Sigmoid colon (tissue), 7 donors: Measurements from ENCODE around the gene LYPD3. TPM values are rescaled to one million over a fixed set of nuclear protein-coding genes. Genes with fewer than 3 reads are reported as not detected.

Experiments
- DNase-seq: peaks from one replicate; pipeline ENCODE4 v3.0.0-alpha.2; 2019
- H3K27ac ChIP-seq, 4 donors: fragments of 200-600 bp; sonication (generic); one replicate each; pipeline ENCODE4 v1.5.1; 2016 to 2019; ENCODE audit warnings: mild to moderate bottlenecking in 1 of 4
- H3K27me3 ChIP-seq, 3 donors: fragments of 200-600 bp; sonication (generic); one replicate each; pipeline ENCODE4 v1.5.1; 2019; ENCODE audit warnings: mild to moderate bottlenecking in 1 of 3
- H3K36me3 ChIP-seq, 4 donors: fragments of 200-600 bp; sonication (generic); one replicate each; pipeline ENCODE4 v1.5.1; 2016 to 2019
- H3K4me1 ChIP-seq, 4 donors: fragments of 200-600 bp; sonication (generic); one replicate each; pipeline ENCODE4 v1.5.1; 2017 to 2019
- H3K4me3 ChIP-seq, 4 donors: fragments of 200-600 bp; sonication (generic); one replicate each; pipeline ENCODE4 v1.5.1; 2017 to 2019; ENCODE audit warnings: mild to moderate bottlenecking in 2 of 4, moderate library complexity in 1 of 4
- H3K9me3 ChIP-seq, 4 donors: fragments of 200-600 bp in 3 of 4; sonication (generic) in 3 of 4; one replicate each; pipeline versions ENCODE4 v1.5.1 to v1.6.1; 2013 to 2019
- EP300 ChIP-seq, 4 donors: sonication (generic); formaldehyde crosslinking; IDR thresholded peaks; one replicate each; pipeline ENCODE4 v1.6.1; 2017; ENCODE audit warnings: antibody characterized with exemption in 4 of 4
- POLR2A ChIP-seq, 2 donors: fragments of 450-650 bp; IDR thresholded peaks; one replicate each; pipeline ENCODE4 v1.6.1; 2016; ENCODE audit warnings: antibody characterized with exemption in 2 of 2, mild to moderate bottlenecking in 2 of 2, moderate library complexity in 2 of 2
- POLR2AphosphoS5 ChIP-seq, 4 donors: sonication (generic); formaldehyde crosslinking; IDR thresholded peaks; one replicate each; pipeline ENCODE4 v1.6.1; 2017; ENCODE audit warnings: antibody characterized with exemption in 4 of 4
- WGBS, 2 donors: extraction: QIAGEN DNeasy Blood & Tissue Kit; methylation state at CpG; one replicate each; pipeline ENCODE4 v1.1.7; 2013; 5-methylcytosine and 5-hydroxymethylcytosine counted together
- intact Hi-C: fragments of 100-400 bp; cut with DNase I; formaldehyde crosslinking; loops from one replicate; pipeline ENCODE4 v1.15.1; 2023
- polyA plus RNA-seq, 3 donors: library from polyadenylated mRNA; stranded (reverse); fragments of 200-250 nt; gene quantifications; one replicate each; pipeline ENCODE4 v1.2.3, GENCODE V29; 2013
- total RNA-seq, 4 donors: library from RNA; depleted of rRNA; stranded (reverse); fragments of >200 nt; gene quantifications; one replicate each; pipeline ENCODE4 v1.1.0, GENCODE V29; 2016
- TF ChIP-seq, protein P1 (sequence below), 4 experiments: fragments of 450-650 bp in 3 of 4; fragments of 200-600 bp in 1 of 4; IDR thresholded peaks; one replicate each; pipeline ENCODE4 v1.5.1; 2016 to 2019; ENCODE audit warnings: antibody characterized with exemption in 4 of 4, mild to moderate bottlenecking in 3 of 4, moderate library complexity in 2 of 4
- donor health status: healthy with polysubstance abuse.
- donor health status: Bipolar disorder and iron deficiency.
- donor health status: healthy.

LYPD3 gene
- total and polyA plus RNA-seq, 7 donors: 0.46 to 1.8 (median 1.4) TPM; not detected in 1

DNA sequence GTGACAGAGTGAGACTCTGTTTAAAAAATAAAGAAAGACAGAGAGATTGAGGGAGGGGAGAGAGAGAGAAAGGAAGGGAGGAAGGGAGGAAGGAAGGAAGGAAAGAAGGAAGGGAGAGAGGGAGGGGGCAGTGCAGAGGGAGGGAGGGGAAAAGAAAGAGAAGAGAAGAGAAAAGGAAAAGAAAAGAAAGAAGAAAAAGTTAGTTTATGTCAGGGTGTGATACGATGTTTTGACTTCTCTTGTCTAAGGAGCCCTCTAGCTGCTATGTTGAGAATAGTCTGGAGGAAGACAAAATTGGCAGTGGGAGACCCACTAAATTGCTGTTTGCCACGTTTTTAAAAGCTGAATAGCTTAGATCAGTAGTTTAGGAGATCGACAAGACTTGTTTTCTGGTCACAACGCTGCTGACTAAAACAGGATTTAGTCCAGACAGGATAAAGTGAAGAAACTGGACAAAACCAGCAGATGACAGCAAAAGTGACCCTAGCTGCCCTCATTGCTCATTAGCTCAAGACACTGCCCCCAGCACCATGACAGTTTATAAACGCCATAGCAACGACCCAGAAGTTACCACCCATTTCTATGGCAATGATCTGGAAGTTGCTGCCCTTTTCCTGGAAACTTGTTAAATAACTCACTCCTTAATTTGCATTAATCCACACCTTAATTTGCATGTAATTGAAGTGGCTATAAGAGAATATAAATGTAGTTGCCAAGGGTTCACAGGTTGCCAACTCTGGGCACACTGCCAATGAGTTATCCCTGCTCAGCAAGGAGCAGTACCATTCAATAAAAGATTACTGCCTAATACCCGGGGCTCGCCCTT lies 39.6 kb downstream of the LYPD3 start:
- Histone ChIP-seq H3K27me3 (no peaks in the 10 kb centered on the region), H3K4me1 (no peaks in the 10 kb centered on the region), H3K9me3 (no peaks in the 10 kb centered on the region), H3K4me3 (no peak overlapping the region), H3K27ac (no peak overlapping the region), H3K36me3 (no peaks in the 10 kb centered on the region)
- WGBS, 2 donors: 9 to 27% methylated on average over 8 of the region's 8 CpGs
- intact Hi-C loops: no loop called here
- TF ChIP-seq POLR2AphosphoS5 (IDR thresholded peaks at IDR 0.05) (no peak), EP300 (IDR thresholded peaks at IDR 0.05) (no peak), POLR2A (IDR thresholded peaks at IDR 0.05) (no peak)
- TF ChIP-seq, protein P1, sequence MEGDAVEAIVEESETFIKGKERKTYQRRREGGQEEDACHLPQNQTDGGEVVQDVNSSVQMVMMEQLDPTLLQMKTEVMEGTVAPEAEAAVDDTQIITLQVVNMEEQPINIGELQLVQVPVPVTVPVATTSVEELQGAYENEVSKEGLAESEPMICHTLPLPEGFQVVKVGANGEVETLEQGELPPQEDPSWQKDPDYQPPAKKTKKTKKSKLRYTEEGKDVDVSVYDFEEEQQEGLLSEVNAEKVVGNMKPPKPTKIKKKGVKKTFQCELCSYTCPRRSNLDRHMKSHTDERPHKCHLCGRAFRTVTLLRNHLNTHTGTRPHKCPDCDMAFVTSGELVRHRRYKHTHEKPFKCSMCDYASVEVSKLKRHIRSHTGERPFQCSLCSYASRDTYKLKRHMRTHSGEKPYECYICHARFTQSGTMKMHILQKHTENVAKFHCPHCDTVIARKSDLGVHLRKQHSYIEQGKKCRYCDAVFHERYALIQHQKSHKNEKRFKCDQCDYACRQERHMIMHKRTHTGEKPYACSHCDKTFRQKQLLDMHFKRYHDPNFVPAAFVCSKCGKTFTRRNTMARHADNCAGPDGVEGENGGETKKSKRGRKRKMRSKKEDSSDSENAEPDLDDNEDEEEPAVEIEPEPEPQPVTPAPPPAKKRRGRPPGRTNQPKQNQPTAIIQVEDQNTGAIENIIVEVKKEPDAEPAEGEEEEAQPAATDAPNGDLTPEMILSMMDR (IDR thresholded peaks at IDR 0.05): no peak
- peak; percentile 26 for DNase-seq

DNA sequence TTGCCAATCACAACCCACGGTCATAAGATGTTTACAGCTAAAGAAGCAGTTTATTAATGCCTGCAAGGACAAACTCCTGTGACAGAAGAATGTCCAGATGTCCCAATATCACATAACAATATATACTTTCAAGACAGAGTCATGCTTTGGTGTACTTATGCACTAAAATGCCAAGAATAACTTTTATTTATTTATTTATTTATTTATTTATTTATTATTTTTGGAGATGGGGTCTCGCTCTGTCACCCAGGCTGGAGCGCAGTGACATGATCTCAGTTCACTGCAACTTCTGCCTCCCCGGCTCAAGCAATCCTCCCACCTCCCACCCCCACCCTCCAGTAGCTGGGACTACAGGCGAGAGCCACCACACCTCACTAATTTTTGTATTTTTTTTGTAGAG lies 41.6 kb downstream of the LYPD3 start:
- WGBS, 2 donors: 85% methylated on average over 5 of the region's 5 CpGs
- intact Hi-C loops: no loop called here
- H3K4me3 ChIP-seq: no peak overlapping the region
- no peak overlapping the region for H3K27ac ChIP-seq
- TF ChIP-seq EP300 (IDR thresholded peaks at IDR 0.05): no peak
- TF ChIP-seq, protein P1 (IDR thresholded peaks at IDR 0.05): no peak
- TF ChIP-seq POLR2A (IDR thresholded peaks at IDR 0.05): no peak
- TF ChIP-seq POLR2AphosphoS5 (IDR thresholded peaks at IDR 0.05): no peak
- no peaks in the 10 kb centered on the region for H3K27me3 ChIP-seq
- H3K36me3 ChIP-seq: no peaks in the 10 kb centered on the region
- no peaks in the 10 kb centered on the region for H3K4me1 ChIP-seq
- DNase-seq: no peak
- H3K9me3 ChIP-seq: no peaks in the 10 kb centered on the region

DNA sequence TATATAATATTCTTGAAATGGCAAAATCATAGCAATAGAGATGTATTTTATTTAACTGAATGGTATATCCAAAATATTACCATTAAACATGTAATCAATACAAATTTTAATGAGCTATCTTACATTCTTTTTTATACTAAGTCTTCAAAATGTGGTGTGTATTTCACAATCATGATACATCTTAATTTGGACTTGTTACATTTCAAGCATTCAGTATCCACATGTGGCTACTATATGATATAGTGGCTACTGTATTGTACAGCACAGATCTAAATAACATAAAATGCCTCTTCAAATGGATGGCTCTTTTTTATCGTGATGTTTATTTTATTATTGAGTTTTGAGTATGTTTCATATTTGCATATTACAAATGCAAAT lies 42.7 kb downstream of the LYPD3 start:
- H3K27me3 ChIP-seq: no peaks in the 10 kb centered on the region
- no peak overlapping the region for H3K27ac ChIP-seq
- TF ChIP-seq EP300 (IDR thresholded peaks at IDR 0.05): no peak
- no peak for TF ChIP-seq POLR2AphosphoS5 (IDR thresholded peaks at IDR 0.05)
- no peak for TF ChIP-seq POLR2A (IDR thresholded peaks at IDR 0.05)
- TF ChIP-seq, protein P1 (IDR thresholded peaks at IDR 0.05): no peak
- intact Hi-C loops: no loop called here
- no peak overlapping the region for H3K4me3 ChIP-seq
- no peak for DNase-seq
- H3K4me1 ChIP-seq: no peaks in the 10 kb centered on the region
- no peaks in the 10 kb centered on the region for H3K9me3 ChIP-seq
- no peaks in the 10 kb centered on the region for H3K36me3 ChIP-seq
- 90 to 95% methylated on average over 1 of the region's 1 CpG for WGBS, 2 donors

DNA sequence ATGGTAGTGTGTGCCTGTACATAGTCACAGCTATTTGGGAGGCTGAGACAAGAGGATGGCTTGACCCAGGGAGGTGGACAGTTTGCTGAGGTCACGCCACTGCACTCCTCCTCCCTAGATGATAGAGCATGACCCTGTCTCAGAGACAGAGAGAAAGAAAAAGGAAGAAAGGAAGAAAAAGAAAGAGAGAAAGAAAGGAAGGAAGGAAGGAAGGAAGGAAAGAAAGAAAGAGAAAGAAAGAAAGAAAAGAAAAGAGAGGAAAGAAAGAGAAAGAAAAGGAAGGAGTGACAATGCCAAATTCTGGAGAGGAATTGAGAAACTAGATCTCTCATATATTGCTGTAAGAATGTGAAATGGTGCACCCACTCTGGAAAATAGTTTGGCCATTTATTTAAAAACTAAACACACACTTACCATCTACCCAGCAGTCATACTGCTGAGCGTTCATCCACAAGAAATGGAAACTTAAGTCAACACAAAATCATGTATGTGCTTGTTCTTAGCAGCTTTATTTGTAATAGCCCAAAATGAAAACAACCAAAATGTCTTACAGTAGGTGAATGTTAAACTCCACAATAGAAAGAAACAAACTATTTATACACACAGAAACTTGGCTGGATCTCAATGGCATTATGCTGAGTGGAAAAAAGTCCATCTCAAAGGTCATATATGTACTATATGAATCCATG lies 43.3 kb downstream of the LYPD3 start:
- Histone ChIP-seq H3K27me3 (no peaks in the 10 kb centered on the region), H3K27ac (no peak overlapping the region), H3K4me1 (no peaks in the 10 kb centered on the region), H3K4me3 (no peak overlapping the region), H3K36me3 (no peaks in the 10 kb centered on the region), H3K9me3 (no peaks in the 10 kb centered on the region)
- intact Hi-C loops: no loop called here
- WGBS, 2 donors: 86 to 94% methylated on average over 2 of the region's 2 CpGs
- no peak for DNase-seq
- TF ChIP-seq POLR2A (IDR thresholded peaks at IDR 0.05): no peak
- no peak for TF ChIP-seq EP300 (IDR thresholded peaks at IDR 0.05)
- no peak for TF ChIP-seq POLR2AphosphoS5 (IDR thresholded peaks at IDR 0.05)
- TF ChIP-seq, protein P1 (IDR thresholded peaks at IDR 0.05): no peak
